ENCODE results near the gene DCUN1D4.
"Not testable (repeated sequence)": the region's sequence is repeated elsewhere in the genome, so short reads cannot be mapped to it uniquely, and the experiment has no call there.

Gene DCUN1D4

DNA sequence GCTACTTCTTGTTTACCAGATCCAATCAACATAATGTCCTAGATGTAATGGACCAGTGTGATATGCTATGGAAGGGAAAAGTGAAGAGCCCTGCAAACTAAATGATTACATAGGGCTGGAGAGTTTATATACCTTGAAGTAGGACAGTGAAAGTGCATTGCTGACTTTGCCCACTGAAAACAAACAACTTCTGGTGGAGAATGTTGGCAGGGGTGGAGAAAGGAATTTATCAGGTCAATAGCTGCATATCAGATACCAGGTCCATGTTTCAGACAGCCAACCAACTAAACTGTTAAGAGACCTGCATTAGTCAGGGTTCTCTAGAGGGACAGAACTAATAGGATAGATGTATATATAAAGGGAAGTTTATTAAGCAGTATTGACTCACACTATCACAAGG, 82.4 kb downstream of the DCUN1D4 start:
- H3K4me3 ChIP-seq (ENCODE audit: control insufficient read depth, low read depth, low read length): no peak overlapping the region
- TF ChIP-seq, protein P1, sequence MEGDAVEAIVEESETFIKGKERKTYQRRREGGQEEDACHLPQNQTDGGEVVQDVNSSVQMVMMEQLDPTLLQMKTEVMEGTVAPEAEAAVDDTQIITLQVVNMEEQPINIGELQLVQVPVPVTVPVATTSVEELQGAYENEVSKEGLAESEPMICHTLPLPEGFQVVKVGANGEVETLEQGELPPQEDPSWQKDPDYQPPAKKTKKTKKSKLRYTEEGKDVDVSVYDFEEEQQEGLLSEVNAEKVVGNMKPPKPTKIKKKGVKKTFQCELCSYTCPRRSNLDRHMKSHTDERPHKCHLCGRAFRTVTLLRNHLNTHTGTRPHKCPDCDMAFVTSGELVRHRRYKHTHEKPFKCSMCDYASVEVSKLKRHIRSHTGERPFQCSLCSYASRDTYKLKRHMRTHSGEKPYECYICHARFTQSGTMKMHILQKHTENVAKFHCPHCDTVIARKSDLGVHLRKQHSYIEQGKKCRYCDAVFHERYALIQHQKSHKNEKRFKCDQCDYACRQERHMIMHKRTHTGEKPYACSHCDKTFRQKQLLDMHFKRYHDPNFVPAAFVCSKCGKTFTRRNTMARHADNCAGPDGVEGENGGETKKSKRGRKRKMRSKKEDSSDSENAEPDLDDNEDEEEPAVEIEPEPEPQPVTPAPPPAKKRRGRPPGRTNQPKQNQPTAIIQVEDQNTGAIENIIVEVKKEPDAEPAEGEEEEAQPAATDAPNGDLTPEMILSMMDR (conservative IDR thresholded peaks at IDR 0.05; ENCODE audit: control insufficient read depth, insufficient read depth, low read depth, low read length): no peak
- DNase-seq (ENCODE audit: low read depth): no peak

DNA sequence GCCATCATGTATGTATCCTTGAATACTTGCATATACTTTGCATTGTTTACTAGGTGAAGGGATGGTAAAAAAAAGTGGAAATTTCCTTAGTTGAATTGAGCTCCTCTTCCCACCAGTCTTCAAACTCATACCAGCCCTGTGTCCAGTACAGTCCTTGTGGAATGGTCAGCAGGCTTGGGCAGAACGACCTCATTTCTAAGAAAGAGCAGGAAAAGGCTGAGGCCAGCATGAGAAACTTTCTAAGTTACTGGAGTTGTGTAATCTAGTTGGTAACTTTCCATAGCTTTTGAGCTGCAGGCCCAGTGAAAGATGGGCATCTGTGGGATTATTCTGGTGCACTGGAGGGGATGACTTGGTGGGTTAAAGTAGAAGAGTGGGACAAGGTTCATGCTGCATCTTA, 87.6 kb downstream of the DCUN1D4 start:
- no peak overlapping the region for H3K4me3 ChIP-seq (ENCODE audit: control insufficient read depth, low read depth, low read length)
- peak; percentile 11 for DNase-seq (ENCODE audit: low read depth)
- TF ChIP-seq, protein P1 (conservative IDR thresholded peaks at IDR 0.05; ENCODE audit: control insufficient read depth, insufficient read depth, low read depth, low read length): no peak

DNA sequence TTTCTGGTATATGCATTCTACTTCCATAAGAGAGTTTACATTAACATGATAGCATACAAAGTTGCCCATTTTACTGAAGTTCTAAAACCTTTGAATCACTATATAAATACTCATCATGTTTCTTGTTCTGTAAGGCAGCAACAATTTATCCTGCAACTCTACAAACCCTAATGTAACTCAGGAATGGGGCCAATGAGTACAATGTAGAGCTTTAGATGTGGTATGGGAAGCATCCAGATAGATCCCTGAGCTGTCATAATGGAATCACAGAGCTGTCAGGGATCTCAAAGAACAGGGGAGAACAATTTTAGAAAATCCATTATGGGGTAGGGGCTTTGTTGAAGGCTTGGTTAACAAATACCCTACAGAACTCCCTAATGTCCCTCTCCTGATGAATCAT, 88.5 kb downstream of the DCUN1D4 start:
- H3K4me3 ChIP-seq (ENCODE audit: control insufficient read depth, low read depth, low read length): no peak overlapping the region
- DNase-seq (ENCODE audit: low read depth): no peak
- TF ChIP-seq, protein P1 (conservative IDR thresholded peaks at IDR 0.05; ENCODE audit: control insufficient read depth, insufficient read depth, low read depth, low read length): no peak

DNA sequence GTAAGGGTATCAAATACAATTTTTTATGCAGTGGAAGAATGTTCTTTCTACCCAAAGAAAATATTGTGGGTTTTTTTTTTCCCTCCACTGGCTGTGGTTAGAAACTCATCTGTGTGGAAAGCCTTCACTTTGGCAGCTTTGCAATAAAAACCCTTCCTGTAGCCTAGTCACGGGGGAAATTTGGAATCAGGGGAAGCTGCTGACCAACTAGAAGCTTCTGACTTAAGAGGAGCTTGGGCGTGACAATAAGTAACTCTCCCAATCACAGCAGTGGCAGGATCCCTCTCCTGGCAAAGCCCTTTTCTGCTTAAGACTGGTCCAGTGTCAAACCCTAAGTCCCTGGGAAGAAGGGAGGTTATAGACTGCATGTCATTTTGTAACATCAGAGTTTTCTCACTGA, 89.3 kb downstream of the DCUN1D4 start:
- H3K4me3 ChIP-seq (ENCODE audit: control insufficient read depth, low read depth, low read length): no peak overlapping the region
- TF ChIP-seq, protein P1 (conservative IDR thresholded peaks at IDR 0.05; ENCODE audit: control insufficient read depth, insufficient read depth, low read depth, low read length): no peak
- DNase-seq (ENCODE audit: low read depth): peak; percentile 40

DNA sequence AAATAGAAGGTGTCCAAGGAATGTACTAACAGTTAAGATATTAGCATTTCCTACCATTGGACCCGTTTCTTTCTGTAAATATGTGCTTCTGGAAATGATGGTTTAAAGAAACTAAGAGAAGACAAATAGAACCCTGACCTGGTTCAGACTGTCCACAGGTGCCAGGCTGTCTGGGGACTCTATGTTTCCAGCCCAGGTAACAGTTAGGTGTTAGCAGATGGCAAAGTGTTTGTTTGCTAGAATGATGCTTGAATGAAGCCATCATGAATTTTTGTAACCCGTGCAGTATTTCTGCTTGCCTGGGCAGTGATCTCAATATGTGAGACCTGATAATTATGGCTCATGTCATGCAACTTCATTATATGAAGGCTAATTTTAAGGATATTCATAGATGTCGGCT, 89.7 kb downstream of the DCUN1D4 start:
- no peak for DNase-seq (ENCODE audit: low read depth)
- TF ChIP-seq, protein P1 (conservative IDR thresholded peaks at IDR 0.05; ENCODE audit: control insufficient read depth, insufficient read depth, low read depth, low read length): no peak
- H3K4me3 ChIP-seq (ENCODE audit: control insufficient read depth, low read depth, low read length): no peak overlapping the region

DNA sequence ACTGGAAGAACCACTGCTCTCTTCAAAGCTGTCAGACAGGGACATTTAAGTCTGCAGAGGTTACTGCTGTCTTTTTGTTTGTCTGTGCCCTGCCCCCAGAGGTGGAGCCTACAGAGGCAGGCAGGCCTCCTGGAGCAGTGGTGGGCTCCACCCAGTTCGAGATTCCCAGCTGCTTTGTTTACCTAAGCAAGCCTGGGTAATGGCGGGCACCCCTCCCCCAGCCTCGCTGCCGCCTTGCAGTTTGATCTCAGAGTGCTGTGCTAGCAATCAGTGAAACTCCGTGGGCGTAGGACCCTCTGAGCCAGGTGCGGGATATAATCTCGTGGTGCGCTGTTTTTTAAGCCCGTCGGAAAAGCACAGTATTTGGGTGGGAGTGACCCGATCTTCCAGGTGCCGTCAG, 97.5 kb downstream of the DCUN1D4 start:
- H3K4me3 ChIP-seq (ENCODE audit: control insufficient read depth, low read depth, low read length); DNase-seq (ENCODE audit: low read depth): not testable (repeated sequence)

DNA sequence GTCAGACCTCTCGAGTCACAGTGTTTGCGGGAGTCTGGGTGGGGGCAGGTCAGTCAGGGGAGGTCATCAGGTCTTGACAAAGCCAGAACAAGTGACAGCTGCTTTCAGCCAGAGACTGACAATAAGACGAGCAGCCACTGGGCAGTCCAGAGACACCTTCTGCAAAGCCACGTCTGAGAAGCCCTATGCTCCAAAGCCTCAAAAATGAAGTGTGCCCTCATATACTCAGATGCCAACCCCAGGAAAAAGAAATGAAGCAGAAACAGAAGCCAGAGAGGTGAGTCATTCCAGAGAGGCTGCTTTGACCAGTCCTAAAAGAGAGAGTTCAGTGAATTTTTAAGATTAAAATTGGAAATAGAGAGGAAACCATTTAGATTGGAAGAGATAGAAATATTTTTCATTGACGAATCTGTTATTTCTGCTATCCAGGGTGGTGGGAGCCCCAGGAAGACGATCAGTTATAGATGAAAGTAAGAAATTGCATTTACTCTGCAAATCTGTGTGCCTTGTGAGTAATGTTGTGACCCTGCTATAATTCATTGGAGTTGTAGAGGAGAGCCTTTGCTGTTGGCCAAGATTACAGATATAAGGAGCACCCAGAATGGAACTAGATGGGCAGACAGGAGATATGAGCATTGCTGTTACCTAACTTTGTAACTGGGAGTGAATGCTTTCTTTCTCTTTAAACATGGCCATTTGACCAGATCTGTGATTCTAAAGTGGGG, 99.3 kb downstream of the DCUN1D4 start:
- H3K4me3 ChIP-seq (ENCODE audit: control insufficient read depth, low read depth, low read length): no peak overlapping the region
- TF ChIP-seq, protein P1 (conservative IDR thresholded peaks at IDR 0.05; ENCODE audit: control insufficient read depth, insufficient read depth, low read depth, low read length): no peak
- peak; percentile 4 for DNase-seq (ENCODE audit: low read depth)

Measured in fibroblast of mammary gland (primary cell).